Keratinocyte (primary cell): ENCODE results near the gene SH3BGRL3. TPM values are rescaled to one million over a fixed set of nuclear protein-coding genes. Genes with fewer than 3 reads are reported as not detected.
A peak's percentile ranks its signal among the peaks of the same experiment; 100 is the strongest.

Experiments used
- DNase-seq: peaks from one replicate; pipeline ENCODE4 v3.0.0-alpha.2; 2011; ENCODE audit warnings: low read depth, missing footprints, low spot score
- FAIRE-seq: peaks from 2 replicates; lab custom pipeline; 2011; peaks lifted over from hg19 to GRCh38; lab: Jason Lieb, UNC
- H2AFZ ChIP-seq: 2 replicates; pipeline ENCODE4 v1.6.0; 2012; ENCODE audit warnings: low read length, control low read depth, inconsistent platforms; ENCODE audit not compliant: control insufficient read depth
- H3K27ac ChIP-seq: 2 replicates; pipeline ENCODE4 v1.5.1; 2011; ENCODE audit warnings: low read length; ENCODE audit not compliant: control insufficient read depth, insufficient read depth
- H3K27me3 ChIP-seq: 3 replicates; pipeline ENCODE4 v1.6.0; 2011; ENCODE audit warnings: low read length; ENCODE audit not compliant: control insufficient read depth, insufficient read depth; ENCODE audit errors: extremely low read depth
- H3K36me3 ChIP-seq, 2 experiments: 2 replicates in 1 of 2; 3 replicates in 1 of 2; pipeline ENCODE4 v1.5.1; 2011; ENCODE audit warnings: low read length in 2 of 2, mild to moderate bottlenecking in 1 of 2; ENCODE audit not compliant: control insufficient read depth in 2 of 2, insufficient read depth in 2 of 2; ENCODE audit errors: extremely low read depth in 1 of 2
- H3K4me1 ChIP-seq: 3 replicates; pipeline ENCODE4 v1.5.1; 2011; ENCODE audit warnings: low read length; ENCODE audit not compliant: control insufficient read depth, insufficient read depth; ENCODE audit errors: extremely low read depth
- H3K4me2 ChIP-seq: 3 replicates; pipeline ENCODE4 v1.6.0; 2011; ENCODE audit warnings: low read depth, low read length; ENCODE audit not compliant: control insufficient read depth, insufficient read depth; ENCODE audit errors: extremely low read depth
- H3K4me3 ChIP-seq, 3 experiments: fragments of 200-600 bp in 1 of 3; sonication (generic) in 1 of 3; 2 replicates in 2 of 3; 3 replicates in 1 of 3; pipeline ENCODE4 v1.5.1; 2011 to 2016; ENCODE audit warnings: low read length in 3 of 3, mild to moderate bottlenecking in 3 of 3, control low read depth in 2 of 3, inconsistent platforms in 1 of 3, low read depth in 1 of 3, mixed read lengths in 1 of 3, mixed run types in 1 of 3, moderate library complexity in 1 of 3; ENCODE audit not compliant: control insufficient read depth in 2 of 3, insufficient read depth in 2 of 3; ENCODE audit errors: extremely low read depth in 1 of 3
- H3K79me2 ChIP-seq: 2 replicates; pipeline ENCODE4 v1.6.0; 2012; ENCODE audit warnings: low read length; ENCODE audit not compliant: control insufficient read depth, insufficient read depth
- H3K9ac ChIP-seq: 3 replicates; pipeline ENCODE4 v1.6.0; 2011; ENCODE audit warnings: low read length; ENCODE audit not compliant: control insufficient read depth, insufficient read depth; ENCODE audit errors: extremely low read depth
- H3K9me1 ChIP-seq: 3 replicates; pipeline ENCODE4 v1.6.0; 2011; ENCODE audit warnings: low read length; ENCODE audit not compliant: control insufficient read depth, insufficient read depth; ENCODE audit errors: extremely low read depth
- H3K9me3 ChIP-seq: 2 replicates; pipeline ENCODE4 v1.5.1; 2012; ENCODE audit warnings: low read depth, low read length; ENCODE audit not compliant: control insufficient read depth
- H4K20me1 ChIP-seq: 3 replicates; pipeline ENCODE4 v1.6.0; 2011; ENCODE audit warnings: low read length; ENCODE audit not compliant: control insufficient read depth, insufficient read depth; ENCODE audit errors: extremely low read depth
- EZH2 ChIP-seq: IDR thresholded peaks from one replicate; pipeline ENCODE4 v1.6.1; 2012; ENCODE audit warnings: inconsistent platforms, mild to moderate bottlenecking, low read length, moderate library complexity
- dilution Hi-C: fragments of 300-500 bp; cut with MboI; formaldehyde crosslinking; loops from one replicate; pipeline ENCODE4 v1.7.0; 2020; ENCODE audit warnings: low sequenced_read_pairs; ENCODE audit not compliant: extremely low pct_ligation_motif_present
- polyA plus RNA-seq, 5 experiments: library from polyadenylated mRNA; depleted of rRNA in 3 of 5; stranded (reverse) in 3 of 5; stranded (forward) in 1 of 5; unstranded in 1 of 5; fragments of >200 nt; gene quantifications; 1 replicate in 1 of 5; 2 replicates in 3 of 5; 3 replicates in 1 of 5; pipeline versions ENCODE4 v1.2.1 to v1.2.3, GENCODE V29; 2011 to 2012; ENCODE audit warnings: missing spikeins in 2 of 5, low read depth in 1 of 5, low replicate concordance in 1 of 5
- TF ChIP-seq, protein P1 (sequence below), 3 experiments: IDR thresholded peaks in 1 of 3; conservative IDR thresholded peaks in 1 of 3; optimal IDR thresholded peaks in 1 of 3; 2 replicates in 2 of 3; 3 replicates in 1 of 3; pipeline versions ENCODE3 to v1.5.1; 2011; ENCODE audit warnings: low read length in 3 of 3, mild to moderate bottlenecking in 3 of 3, moderate library complexity in 2 of 3, control low read depth in 1 of 3, inconsistent platforms in 1 of 3; ENCODE audit not compliant: insufficient read depth in 2 of 3; ENCODE audit errors: extremely low read depth in 1 of 3

The SH3BGRL3 gene
- polyA plus RNA-seq, 1 donor (not counting 4 experiments of a cell fraction or from before 2014, with no cell fraction given): 196 TPM

DNA sequence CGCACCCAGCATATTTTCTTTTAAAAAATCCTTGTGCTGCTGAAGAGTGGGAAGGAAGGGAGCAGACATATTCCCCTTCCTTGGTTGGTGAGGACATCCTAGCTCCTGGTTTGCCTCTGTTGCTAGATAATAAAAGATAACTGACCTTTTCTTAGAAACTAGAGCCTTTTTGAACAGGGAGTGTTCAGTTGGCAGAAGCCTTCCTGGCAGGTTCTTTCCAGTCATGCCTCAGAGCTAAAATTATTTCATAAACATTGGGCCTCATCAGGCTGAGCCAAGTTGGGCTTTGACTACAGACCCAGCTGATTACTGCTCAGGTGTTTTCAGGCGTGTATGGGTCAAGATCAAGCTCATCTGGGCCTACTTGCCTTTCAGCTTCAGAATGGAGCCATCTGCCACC lies 22.7 kb upstream of the SH3BGRL3 start:
- Histone ChIP-seq H3K4me3 (no peak overlapping the region), H3K4me2 (no peak overlapping the region), H3K9me1 (no peaks in the 10 kb centered on the region), H4K20me1 (no peaks in the 10 kb centered on the region), H3K9ac (no peak overlapping the region), H3K27me3 (no peaks in the 10 kb centered on the region), H3K36me3 (peaks cover 20 to 21% of the 10 kb centered on the region in 2 experiments), H3K27ac (no peak overlapping the region), H3K79me2 (peaks cover 7% of the 10 kb centered on the region), H3K4me1 (no peaks in the 10 kb centered on the region), H2AFZ (no peak overlapping the region), H3K9me3 (no peaks in the 10 kb centered on the region)
- FAIRE-seq (peak; percentile 13), DNase-seq (no peak)
- TF ChIP-seq EZH2: no peak
- TF ChIP-seq, protein P1, sequence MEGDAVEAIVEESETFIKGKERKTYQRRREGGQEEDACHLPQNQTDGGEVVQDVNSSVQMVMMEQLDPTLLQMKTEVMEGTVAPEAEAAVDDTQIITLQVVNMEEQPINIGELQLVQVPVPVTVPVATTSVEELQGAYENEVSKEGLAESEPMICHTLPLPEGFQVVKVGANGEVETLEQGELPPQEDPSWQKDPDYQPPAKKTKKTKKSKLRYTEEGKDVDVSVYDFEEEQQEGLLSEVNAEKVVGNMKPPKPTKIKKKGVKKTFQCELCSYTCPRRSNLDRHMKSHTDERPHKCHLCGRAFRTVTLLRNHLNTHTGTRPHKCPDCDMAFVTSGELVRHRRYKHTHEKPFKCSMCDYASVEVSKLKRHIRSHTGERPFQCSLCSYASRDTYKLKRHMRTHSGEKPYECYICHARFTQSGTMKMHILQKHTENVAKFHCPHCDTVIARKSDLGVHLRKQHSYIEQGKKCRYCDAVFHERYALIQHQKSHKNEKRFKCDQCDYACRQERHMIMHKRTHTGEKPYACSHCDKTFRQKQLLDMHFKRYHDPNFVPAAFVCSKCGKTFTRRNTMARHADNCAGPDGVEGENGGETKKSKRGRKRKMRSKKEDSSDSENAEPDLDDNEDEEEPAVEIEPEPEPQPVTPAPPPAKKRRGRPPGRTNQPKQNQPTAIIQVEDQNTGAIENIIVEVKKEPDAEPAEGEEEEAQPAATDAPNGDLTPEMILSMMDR (optimal IDR thresholded peaks at IDR 0.05 in 1 of 3, IDR thresholded peaks at IDR 0.05 in 1 of 3, conservative IDR thresholded peaks at IDR 0.05 in 1 of 3; ENCODE audit: extremely low read depth in 1 of 3, insufficient read depth in 2 of 3, low read length in 3 of 3): no peak
- dilution Hi-C loops: no loop called here

DNA sequence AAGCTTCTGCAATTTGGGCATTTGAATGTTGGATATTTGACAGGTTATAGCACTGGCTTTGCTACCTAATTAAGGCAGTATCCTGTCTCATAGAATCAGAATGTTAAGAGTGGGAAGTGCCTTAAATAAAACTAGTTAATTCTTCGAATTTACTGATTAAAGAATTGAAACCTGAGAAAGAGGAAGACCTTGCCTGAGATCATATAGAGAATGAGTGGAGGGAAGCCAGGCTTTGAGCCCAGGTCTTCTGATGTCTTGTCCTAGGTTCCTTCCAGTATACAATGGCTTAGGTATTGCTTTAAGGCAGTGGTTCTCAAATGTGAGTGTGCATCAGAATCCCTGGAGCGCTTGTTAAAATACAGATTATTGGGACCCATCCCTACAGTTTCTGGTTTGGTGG lies 20.9 kb upstream of the SH3BGRL3 start:
- Histone ChIP-seq H3K4me1 (no peaks in the 10 kb centered on the region), H3K79me2 (peaks cover 2% of the 10 kb centered on the region), H4K20me1 (no peaks in the 10 kb centered on the region), H3K36me3 (peaks cover 21 to 24% of the 10 kb centered on the region in 2 experiments), H2AFZ (no peak overlapping the region), H3K4me3 (no peak overlapping the region), H3K9ac (no peak overlapping the region), H3K9me1 (no peaks in the 10 kb centered on the region), H3K27ac (no peak overlapping the region), H3K4me2 (no peak overlapping the region), H3K27me3 (no peaks in the 10 kb centered on the region), H3K9me3 (no peaks in the 10 kb centered on the region)
- FAIRE-seq (no peak), DNase-seq (no peak)
- dilution Hi-C loops: no loop called here
- TF ChIP-seq, protein P1 (optimal IDR thresholded peaks at IDR 0.05 in 1 of 3, IDR thresholded peaks at IDR 0.05 in 1 of 3, conservative IDR thresholded peaks at IDR 0.05 in 1 of 3; ENCODE audit: extremely low read depth in 1 of 3, insufficient read depth in 2 of 3, low read length in 3 of 3): no peak
- no peak for TF ChIP-seq EZH2
